HG02571 (cell line): ENCODE measurements around the gene BECN2.
"Not testable (repeated sequence)": the region's sequence is repeated elsewhere in the genome, so short reads cannot be mapped to it uniquely, and the experiment has no call there.

Experiments
- ATAC-seq: cut with Tn5 transposase; IDR thresholded peaks from one replicate; pipeline ENCODE4 v1.9.1; 2021; ENCODE audit warnings: mild to moderate bottlenecking, moderate library complexity; ENCODE audit not compliant: unreplicated experiment

BECN2 gene

GRCh38 chr1:241976229-241976628, 18.7 kb downstream of the BECN2 start:
- no peak for ATAC-seq

GRCh38 chr1:241979071-241979470, 21.5 kb downstream of the BECN2 start:
- no peak for ATAC-seq

- no peak for ATAC-seq
Measured at GRCh38 chr1:241979926-241980325, 22.4 kb downstream of the BECN2 start.

- ATAC-seq = no peak
Measured at GRCh38 chr1:241985787-241986186, 28.2 kb downstream of the BECN2 start.

- ATAC-seq = not testable (repeated sequence)
Measured at GRCh38 chr1:241988389-241988930, 30.9 kb downstream of the BECN2 start.

- no peak for ATAC-seq
Measured at GRCh38 chr1:241990040-241990439, 32.5 kb downstream of the BECN2 start.

GRCh38 chr1:241992734-241993133, 35.2 kb downstream of the BECN2 start:
- no peak for ATAC-seq

GRCh38 chr1:241994171-241994570, 36.6 kb downstream of the BECN2 start:
- no peak for ATAC-seq

- no peak for ATAC-seq
Measured at GRCh38 chr1:241997401-241997998, 39.9 kb downstream of the BECN2 start.

- peak; percentile 76 for ATAC-seq
Measured at GRCh38 chr1:241998412-241998921, 40.9 kb downstream of the BECN2 start.

- ATAC-seq = no peak
Measured at GRCh38 chr1:241999026-241999425, 41.5 kb downstream of the BECN2 start, which contains the start of gene MAP1LC3C. Gene MAP1LC3C, minus strand, starts transcription at chr1:241999098. Its CDS starts 90 bp downstream, at chr1:241999008.

GRCh38 chr1:242000434-242000833, 42.9 kb downstream of the BECN2 start:
- ATAC-seq = no peak

GRCh38 chr1:242002072-242002471, 44.5 kb downstream of the BECN2 start:
- no peak for ATAC-seq

- no peak for ATAC-seq
Measured at GRCh38 chr1:242002510-242002909, 44.9 kb downstream of the BECN2 start.

- no peak for ATAC-seq
Measured at GRCh38 chr1:242004751-242005495, 47.4 kb downstream of the BECN2 start.

GRCh38 chr1:242005866-242006535, 48.4 kb downstream of the BECN2 start:
- ATAC-seq = no peak

- ATAC-seq = no peak
Measured at GRCh38 chr1:242006976-242007375, 49.4 kb downstream of the BECN2 start.
